Stimulated activated CD4-positive, alpha-beta T cell treated with anti-CD3 and anti-CD28 coated beads, Interleukin-12 subunit alpha, Interleukin-12 subunit beta, amount 100 ng/mL, for 48 hours (primary cell): Measurements from ENCODE around the gene AMBRA1.

Source experiments
- DNase-seq, 3 donors: peaks; one replicate each; pipeline ENCODE4 v3.0.0-alpha.2; 2020; ENCODE audit warnings: low read depth in 2 of 3, low spot score in 1 of 3

Gene AMBRA1, protein sequence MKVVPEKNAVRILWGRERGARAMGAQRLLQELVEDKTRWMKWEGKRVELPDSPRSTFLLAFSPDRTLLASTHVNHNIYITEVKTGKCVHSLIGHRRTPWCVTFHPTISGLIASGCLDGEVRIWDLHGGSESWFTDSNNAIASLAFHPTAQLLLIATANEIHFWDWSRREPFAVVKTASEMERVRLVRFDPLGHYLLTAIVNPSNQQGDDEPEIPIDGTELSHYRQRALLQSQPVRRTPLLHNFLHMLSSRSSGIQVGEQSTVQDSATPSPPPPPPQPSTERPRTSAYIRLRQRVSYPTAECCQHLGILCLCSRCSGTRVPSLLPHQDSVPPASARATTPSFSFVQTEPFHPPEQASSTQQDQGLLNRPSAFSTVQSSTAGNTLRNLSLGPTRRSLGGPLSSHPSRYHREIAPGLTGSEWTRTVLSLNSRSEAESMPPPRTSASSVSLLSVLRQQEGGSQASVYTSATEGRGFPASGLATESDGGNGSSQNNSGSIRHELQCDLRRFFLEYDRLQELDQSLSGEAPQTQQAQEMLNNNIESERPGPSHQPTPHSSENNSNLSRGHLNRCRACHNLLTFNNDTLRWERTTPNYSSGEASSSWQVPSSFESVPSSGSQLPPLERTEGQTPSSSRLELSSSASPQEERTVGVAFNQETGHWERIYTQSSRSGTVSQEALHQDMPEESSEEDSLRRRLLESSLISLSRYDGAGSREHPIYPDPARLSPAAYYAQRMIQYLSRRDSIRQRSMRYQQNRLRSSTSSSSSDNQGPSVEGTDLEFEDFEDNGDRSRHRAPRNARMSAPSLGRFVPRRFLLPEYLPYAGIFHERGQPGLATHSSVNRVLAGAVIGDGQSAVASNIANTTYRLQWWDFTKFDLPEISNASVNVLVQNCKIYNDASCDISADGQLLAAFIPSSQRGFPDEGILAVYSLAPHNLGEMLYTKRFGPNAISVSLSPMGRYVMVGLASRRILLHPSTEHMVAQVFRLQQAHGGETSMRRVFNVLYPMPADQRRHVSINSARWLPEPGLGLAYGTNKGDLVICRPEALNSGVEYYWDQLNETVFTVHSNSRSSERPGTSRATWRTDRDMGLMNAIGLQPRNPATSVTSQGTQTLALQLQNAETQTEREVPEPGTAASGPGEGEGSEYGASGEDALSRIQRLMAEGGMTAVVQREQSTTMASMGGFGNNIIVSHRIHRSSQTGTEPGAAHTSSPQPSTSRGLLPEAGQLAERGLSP (N-terminal part only)

DNA sequence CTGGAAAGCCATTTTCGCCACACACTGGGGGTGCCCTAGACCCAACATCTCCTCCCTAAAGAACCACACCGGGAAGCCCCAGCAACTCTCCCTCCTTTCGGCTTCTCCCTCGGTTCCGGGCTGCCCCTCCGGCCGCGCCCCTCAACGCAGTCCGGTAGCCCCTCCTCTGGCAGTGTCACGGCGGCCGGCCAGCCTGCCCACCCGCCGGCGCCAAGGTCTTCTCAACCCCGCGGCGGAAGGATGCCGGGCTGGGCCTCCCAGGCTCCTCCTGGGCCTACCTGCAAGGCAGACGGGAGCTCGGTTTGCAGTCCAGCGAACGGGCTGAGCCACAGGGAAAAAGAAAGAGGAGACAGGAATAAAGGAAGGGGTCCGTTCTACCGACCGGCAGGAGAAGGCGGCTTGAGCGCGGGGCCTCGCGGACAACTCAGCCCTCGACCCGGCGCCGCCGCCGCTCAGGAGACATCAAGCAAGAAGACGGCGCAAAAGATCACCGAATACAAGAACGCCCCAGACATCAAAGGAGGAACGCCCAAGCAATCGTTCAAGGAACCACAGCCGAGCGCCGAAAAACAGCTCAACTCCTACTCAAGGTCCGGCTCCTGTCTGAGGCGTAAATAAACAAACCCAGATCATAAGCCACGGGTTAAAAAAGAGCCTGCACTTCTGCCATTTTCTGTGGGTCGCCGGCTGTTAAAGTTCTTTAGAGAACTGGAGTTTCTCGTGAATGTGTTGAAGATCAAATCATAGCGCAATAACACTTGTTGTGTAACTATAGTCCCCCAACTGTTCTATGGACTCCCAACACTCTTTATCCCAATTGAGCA lies at the start of gene AMBRA1:
TSS of gene AMBRA1 (minus strand) at position 474 of the 824 bp plus-strand sequence. CDS start 45,643 bp downstream, outside the sequence.
- peak; percentile 78 to 94 (median 81) for DNase-seq

DNA sequence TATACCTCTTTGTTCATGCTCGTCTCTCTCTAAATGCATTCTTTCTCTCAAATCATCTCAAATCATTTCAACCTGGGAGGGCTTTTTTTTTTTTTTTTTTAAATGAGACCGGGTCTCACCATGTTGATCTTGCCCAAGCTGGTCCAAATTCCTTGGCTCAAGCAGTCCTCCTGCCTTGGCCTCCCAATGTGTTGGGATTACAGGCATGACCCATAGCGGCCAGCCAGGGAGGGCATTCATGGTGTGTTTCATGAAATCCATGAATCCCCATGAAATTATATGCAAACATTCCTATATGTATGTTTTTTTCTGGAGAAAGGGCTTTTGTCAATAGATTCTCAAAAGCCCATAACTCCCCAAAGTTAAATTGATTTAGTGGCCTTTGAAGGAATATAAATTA lies 49.7 kb upstream of the AMBRA1 start:
- DNase-seq, result no peak

DNA sequence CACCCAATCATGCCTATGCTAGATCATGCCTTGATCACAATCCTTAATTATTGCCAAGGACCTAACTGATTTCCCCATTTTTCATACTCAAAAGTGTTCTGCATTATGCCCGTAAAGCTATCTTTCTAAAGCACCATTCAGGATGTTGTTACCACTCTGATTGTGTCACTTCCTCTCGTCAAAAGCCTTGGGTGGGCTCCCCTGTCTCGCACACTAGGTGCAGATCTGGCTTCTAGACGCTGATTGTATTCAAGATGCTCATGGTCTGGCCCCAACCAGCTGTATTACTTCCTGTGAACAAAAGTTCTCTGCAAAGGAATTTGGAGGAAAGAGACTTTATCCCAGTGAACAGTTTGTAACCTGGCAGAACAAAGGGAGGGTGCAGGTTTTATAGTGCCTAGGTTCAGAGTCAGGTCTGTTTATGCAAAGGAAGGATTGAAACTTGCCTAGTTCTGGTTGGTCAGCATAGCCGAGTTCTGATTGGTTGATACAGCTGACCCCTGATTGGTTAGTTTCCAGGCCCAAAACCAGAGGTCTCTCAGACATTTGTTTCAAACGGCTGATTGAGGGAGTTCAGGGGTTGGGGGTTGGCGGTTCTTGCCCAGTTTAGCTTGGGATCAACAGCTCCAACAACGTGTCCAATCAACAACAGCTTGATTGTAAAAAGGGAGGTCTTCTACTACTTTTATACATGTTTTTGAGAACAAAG lies 49.0 kb upstream of the AMBRA1 start:
- DNase-seq, result no peak

DNA sequence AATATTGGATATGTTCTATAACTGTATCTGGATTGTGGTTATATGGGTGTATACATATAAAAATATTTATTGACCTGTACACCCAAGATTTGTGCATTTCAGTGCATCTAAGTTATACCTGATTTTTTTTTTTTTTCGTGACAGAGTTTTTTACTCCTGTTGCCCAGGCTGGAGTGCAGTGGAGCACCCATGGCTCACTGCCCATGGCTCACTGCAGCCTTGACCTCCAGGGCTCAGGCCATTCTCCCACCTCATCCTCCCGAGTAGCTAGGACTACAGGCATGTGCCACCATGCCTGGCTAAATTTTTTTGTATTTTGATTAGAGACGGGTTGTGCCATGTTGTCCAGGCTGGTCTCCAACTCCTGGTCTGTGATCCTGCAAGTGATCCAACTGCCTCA lies 47.8 kb upstream of the AMBRA1 start:
- no peak for DNase-seq

DNA sequence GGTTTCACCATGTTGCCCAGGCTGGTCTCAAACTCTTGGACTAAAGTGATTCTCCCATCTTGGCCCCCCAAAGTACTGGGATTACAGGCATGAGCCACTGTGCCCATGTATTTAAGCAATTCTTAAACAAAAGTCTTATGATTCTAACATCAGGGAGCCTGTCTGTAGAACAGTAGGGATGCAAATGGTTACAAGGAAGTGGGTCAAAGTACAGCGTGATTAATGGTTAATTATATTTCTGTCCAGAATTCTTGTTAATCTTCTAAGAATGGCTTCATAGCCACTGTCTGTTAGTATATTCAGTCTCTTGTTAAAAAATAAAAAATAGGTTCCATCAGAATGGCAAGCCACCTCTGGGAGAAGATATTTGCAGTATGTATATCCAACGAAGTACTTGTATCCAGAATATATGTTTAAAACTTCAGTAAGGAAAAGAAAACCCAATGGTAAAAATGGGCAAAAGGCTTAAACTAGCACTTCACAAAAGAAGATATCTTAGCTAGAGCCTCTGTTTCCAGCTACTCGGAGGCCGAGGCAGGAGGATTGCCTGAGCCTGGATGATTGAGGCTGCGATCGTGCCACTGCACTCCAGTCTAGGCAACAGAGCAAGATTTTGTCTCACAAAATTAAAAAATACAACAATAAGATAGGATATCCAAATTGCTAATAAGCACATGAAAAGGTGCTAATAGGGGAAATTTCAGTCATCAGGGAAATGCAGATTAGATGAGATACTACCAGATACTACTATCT lies 46.4 kb upstream of the AMBRA1 start:
- DNase-seq, result no peak

DNA sequence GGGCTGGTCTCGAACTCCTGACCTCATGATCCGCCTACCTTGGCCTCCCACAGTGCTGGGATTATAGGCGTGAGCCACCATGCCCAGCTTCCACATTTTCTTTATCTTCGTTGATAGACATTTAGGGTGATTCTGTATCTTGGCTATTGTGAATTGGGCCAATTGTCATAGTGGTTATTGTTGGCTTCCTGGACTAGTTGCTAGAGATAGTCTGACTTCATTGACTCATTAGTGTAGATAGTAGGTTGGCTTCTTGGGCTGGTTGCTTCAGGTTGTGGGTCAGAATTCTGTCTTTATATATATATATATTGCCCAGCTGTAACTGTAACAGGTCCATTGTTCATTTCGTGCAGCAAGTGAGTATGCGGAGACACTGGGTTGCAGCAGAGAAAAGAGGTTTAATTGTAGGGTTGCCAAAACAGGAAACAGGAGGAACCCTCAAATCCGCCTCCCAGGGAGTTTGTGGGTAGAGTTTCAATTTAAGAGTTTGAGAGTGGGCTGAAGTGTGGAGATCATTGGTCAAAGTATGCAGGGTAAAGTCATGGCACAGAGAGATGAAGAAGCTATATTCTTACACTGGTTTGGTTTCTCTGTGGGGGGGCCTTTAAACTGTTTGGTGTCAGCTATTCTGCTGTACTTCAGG lies 45.5 kb upstream of the AMBRA1 start:
- DNase-seq, result no peak

DNA sequence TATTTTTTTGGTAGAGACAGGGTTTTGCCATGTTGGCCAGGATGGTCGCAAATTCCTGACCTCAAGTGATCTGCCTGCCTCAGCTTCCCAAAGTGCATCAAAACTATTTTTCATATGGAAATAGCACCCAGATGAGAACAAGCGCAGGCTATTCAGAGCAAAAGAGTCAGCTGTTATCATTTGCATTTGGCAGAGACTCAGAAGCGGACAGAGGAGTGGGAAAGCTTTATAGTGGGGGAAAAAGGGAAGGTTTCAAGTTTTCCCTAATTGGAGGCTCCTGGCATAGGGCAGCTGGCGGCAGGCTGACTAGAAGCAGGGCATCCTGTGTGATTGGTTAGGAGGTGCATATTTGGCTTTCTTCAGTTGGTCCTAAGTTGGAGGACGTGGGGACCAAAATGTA lies 43.7 kb upstream of the AMBRA1 start:
- DNase-seq, result no peak

DNA sequence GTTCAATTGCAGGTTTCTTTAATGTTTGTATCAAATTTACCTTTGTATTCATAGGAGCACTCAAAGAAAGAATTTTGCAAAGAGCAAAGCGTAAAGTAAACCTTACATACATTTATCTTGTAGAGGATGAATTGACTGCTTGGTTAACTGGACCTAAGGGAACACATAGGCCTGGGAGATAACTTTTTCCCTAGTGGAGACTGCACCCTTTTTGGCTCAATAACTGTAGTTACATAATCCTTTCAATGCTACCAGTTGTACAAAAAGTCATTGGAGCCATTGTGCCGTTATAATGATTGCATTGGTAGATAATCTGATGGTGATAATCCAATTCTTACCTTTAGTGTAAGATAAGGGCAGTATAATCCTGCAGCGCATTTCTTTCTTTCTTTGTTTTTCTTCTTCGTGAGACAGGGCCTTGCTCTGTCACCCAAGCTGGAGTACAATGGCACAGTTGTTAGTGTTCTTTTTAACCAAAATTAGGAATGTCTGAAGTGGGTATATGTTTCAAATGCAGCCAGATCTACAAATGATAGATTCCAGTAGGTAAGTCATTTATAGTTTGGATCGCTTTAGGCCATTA lies 41.8 kb upstream of the AMBRA1 start:
- DNase-seq, result no peak

DNA sequence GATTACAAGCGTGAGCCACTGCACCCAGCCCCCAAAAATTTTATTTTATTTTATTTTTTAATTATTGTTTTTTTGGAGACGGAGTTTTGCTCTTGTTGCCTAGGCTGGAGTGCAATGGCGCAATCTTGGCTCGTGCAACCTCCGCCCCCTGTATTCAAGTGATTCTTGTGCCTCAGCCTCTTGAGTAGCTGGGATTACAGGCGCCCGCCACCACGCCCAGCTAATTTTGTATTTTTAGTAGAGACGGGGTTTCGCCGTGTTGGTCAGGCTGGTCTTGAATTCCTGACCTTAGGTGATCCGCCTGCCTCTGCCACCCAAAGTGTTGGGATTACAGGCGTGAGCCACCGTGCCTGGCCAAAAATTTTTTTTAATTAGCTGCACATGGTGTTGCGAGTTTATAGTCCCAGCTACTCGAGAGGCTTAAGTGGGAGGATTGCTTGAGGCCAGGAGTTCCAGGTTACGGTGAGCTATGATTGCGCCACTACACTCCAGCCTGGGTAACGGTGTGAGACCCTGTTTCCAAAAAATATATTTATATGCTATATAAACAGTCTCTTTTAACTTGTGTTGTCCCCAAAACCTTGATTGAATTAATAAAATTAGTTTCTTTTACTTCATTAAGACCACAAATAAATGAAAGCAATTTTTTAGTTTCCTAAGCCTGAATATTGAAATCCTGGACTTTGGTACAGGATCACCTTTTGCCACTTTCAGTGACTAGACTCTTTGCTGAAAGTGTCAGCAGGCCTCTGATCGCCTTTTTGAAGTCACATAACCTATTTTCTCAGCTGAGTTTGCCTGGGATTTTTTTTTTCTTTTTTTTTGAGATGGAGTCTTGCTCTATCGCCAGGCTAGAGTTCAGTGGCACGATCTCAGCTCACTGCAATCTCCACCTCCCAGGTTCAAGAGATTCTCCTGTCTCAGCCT lies 39.7 kb upstream of the AMBRA1 start:
- DNase-seq, result no peak

DNA sequence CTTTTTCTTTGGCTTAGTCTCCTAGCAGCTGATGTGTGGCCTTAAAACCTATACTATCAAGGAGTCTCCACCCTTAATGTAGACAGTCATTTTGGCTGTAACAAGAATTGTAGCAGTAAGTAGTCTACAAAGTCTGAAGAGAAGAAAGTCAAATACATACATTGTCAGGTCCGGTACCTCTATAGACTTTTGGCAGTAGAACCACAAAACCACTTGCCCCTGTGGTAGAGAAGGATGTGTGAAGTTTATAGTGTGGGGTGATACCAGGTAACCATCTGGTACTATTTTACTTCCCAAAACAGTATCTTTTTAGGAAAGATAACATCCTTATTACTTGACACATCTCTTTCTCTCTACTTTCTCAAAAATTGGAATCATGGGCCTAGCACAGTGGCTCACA lies 38.7 kb upstream of the AMBRA1 start:
- DNase-seq, result no peak

DNA sequence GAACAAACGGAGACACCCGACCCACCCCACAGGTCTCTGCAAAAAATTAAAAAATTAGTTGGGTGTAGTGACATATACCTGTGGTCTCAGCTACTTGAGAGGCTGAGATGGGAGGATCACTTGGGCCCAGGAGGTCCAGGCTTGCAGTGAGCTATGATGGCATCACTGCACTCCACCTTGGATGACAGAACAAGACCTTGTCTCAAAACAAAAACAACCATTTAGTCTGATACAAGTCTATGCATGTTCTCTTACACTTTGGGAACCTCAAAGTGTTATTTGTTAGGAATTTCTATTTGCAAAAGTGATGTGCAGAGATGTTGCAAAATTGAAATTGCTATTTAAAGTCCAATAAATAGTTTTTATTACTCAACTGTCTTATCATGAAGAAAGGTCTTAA lies 37.9 kb upstream of the AMBRA1 start:
- no peak for DNase-seq

DNA sequence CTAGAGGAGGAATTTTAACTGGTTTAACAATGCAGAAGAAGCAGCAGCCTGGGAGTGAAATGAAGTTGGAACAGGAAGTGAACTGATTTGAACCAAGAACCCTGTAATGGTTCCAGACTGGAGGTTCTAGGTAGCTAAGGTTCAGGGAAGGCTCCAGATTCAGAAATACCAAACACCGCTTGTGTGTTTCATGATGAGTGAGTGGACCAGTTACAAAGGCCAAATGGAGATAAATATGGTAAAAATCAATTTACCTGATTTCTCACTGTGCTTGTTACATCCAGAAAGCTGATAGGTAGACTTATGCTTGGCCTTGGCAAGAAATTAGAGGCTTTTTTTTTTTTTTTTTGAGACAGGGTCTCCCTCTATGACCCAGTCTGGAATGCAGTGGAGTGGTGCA lies 36.4 kb upstream of the AMBRA1 start:
- no peak for DNase-seq

DNA sequence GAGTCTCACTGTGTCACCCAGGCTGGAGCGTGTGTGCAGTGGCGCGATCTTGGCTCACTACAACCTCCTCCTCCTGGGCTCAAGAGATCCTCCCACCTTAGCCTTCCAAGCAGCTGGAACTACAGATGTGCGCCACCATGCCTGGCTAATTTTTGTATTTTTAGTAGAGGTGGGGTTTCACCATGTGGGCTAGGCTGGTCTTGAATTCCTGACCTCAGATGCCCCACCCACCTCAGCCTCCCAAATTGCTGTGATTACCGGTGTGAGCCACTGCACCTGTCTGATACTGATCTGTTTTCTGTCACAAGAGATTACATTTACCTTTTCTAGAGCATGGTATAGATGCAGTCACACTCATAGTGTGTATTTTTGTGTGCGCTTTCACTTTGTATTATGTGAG lies 35.1 kb upstream of the AMBRA1 start:
- DNase-seq, result no peak

DNA sequence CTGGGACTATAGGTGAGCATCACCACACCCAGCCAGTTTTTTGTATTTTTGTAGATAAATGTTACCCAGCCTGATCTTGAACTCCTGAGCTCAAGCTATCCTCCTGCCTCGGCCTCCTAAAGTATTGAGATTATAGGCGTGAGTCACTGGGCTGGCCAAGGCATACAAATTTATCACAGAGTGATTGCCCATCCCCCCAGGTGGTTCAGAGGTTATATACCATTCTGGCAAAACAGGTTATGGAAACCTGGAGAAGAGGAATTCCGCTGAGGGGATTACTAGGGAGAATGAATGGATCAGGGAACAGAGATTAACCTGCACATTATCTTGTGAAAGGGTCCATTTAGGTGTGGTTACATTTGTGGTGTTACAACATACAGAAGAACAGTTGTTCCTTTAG lies 31.6 kb upstream of the AMBRA1 start:
- DNase-seq, result no peak

DNA sequence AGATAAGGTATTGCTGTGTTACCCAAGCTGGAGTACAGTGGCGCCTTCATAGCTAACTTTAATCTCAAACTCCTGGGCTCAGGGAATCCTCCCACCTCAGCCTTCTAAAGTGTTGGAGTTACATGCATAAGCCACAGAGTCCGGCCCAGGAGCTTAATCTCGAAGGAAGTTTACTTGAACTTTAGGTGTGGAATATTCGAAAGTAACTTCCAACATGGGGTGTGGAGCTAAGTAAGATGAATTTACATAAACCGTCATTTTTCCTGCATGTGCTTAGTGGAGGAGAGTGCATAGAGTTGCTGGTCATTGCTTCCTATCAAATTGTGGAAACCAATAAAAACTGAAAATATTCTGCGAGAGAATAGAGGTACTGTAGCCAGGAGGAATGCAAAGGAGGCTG lies 25.0 kb upstream of the AMBRA1 start:
- DNase-seq, result no peak

DNA sequence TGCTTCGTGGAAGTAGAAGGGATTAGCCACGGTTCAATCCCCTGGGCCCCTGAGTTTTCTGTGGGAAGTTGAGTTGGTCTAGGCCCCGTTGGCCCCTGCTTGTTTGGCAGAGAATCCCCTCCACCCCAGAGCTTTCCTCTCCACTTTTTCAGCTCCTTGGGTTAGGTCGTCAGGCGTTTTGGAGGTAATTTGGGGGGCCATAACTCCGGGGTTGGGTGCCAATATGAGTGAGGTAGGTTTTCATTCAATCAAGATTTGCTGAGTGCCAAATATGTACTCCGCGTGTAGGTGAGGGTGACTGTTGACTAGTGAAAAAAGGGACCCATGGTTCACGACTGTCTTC lies 24.1 kb upstream of the AMBRA1 start:
- no peak for DNase-seq

DNA sequence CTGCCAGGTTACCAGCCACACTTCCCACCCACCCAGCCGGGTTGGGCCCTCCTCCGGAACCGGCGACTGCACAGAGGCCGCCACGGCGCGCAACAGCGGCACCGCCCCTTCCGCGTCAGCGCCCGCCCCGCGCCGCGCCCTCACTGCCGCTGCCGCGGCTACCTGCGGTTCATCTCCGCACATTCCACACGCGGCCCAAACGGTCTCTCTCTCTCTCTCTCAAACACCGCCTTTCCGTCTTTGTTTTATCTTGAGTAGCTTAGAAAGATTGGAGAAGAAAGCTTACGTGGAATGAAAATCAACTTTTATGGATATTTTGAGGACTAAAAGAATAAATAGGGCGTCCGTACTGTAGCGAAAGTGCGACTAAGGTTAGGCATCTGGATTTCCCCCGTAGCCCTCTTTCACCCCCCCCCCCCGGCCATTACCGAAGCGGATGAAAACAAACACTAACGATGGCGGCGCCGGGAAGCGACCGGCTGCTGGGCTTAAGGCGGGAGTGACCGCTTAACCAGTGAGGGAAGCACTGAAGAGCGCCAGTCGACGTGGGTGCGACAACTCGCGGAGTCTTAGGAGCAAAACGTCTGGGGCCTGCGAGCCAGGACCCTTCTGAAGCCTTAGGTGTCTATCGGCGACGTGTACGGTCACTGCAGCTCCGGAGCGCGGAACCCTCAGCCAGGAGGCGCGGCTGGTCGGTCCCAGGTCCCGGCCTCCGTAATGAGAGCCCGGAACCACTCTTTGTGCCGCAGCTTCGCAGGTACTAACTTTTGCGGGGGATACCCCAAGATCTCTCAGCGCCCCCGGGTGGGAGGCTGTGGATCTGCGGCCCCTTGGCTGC lies 23.5 kb upstream of the AMBRA1 start, which contains the start of the genes ATG13 and HARBI1:
TSS of gene ATG13 (plus strand) at position 420 of the 838 bp plus-strand sequence. CDS start 26,739 bp downstream, outside the sequence.
TSS of gene HARBI1 (minus strand) at position 94 of the 838 bp plus-strand sequence. CDS start 990 bp downstream, outside the sequence.
- DNase-seq, result peak; percentile 83 to 91 (median 85)
